GM18861 (cell line): Measurements from ENCODE around the gene SIAH1.
"Not testable (repeated sequence)": the region's sequence is repeated elsewhere in the genome, so short reads cannot be mapped to it uniquely, and the experiment has no call there.

Experiments used
- ATAC-seq: cut with Tn5 transposase; IDR thresholded peaks from one replicate; pipeline ENCODE4 v1.9.1; 2021; ENCODE audit not compliant: unreplicated experiment

Gene SIAH1

DNA sequence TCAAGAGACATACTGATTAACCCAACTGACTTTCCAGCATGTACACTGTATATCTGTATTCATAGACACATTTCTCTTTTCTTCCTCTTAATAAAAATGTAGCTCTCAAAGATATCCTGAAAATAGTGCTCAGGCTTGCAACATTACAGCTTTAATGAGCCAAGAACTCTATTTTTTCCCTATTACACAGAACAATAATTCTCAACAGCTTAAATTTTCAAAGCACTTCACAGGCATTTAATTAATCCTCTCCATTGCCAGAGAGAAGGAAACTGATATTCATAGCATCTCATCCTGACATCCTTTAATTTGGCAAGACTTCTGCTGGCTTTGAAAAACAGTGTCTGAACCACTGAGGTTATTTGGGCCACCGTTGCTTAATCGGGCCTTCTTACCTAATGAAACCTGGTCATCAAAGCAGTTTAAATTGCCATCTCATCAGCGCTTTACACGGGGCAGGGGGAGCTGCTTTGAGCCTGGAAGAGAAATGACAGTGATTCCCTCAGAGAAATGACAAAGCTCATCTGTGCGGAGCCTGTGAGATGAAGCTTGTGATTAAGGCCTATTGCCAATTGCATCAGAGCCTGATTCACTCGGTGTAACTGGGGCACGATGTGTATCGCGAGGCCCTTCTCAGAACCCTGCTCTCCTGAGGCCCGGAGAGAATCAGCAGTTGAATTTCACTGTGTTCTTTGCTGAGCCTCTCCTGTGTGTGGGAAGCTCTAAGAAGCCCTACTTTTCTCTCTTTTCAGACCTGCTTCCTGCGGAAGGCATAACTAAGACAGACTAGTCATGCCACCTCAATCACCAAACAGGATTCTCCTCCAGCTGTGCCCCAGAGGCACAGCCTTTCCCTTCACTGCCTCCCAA, 8.5 kb upstream of the SIAH1 start:
- ATAC-seq: no peak

DNA sequence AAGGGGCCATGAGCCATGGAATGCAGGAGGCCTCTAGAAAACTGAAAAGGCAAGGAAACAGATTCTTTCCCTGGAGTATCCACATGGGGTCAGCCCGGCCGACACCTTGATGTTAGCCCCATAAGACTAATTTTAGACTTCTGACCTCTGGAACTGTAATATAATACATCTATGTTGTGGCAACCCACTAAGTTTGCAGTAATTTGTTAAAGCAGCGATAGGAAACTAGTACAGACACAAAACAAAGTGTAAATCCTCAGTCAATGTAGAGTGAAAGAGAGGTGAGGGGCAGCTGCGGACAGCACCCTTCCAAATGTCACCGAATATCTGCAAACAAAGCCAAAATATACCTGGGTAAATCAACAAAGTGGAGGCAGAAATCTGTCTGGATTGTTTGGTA, 7.2 kb upstream of the SIAH1 start:
- ATAC-seq: no peak

DNA sequence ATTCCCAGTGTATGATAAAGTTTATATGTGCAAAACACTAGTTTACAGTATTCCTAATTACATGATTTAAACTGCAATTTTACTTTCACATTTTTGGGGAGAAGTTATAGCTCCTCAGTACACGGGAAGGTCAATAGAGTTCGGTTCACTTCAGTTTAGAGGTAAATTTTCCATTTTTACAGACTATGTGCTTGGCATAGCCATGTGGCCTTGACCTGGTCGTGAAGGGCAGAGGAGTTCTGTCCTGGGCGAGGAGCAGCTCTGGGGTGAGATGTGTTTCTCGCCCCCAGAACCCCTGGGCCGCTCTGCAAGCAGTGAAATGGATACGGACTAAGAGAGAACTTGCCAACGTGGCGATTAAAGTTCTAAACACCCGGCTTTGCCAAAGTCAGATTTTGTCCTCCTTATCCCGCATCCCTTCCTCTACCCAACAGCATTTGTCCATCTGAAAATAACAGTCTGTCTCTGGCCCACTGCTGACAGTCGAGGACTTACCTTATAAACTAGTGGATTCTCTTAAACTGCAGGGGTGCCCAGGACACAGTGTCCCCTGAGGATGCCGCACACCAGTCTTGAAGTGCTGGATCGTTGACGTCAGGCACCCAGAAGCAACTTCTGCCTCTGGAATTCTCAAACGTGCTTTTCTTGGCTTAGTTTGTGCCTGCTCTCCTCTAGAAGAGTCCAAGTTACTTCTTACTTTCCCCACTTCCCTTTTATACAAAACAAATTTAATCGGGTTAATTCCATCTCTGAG, 1.5 kb upstream of the SIAH1 start:
- no peak for ATAC-seq

DNA sequence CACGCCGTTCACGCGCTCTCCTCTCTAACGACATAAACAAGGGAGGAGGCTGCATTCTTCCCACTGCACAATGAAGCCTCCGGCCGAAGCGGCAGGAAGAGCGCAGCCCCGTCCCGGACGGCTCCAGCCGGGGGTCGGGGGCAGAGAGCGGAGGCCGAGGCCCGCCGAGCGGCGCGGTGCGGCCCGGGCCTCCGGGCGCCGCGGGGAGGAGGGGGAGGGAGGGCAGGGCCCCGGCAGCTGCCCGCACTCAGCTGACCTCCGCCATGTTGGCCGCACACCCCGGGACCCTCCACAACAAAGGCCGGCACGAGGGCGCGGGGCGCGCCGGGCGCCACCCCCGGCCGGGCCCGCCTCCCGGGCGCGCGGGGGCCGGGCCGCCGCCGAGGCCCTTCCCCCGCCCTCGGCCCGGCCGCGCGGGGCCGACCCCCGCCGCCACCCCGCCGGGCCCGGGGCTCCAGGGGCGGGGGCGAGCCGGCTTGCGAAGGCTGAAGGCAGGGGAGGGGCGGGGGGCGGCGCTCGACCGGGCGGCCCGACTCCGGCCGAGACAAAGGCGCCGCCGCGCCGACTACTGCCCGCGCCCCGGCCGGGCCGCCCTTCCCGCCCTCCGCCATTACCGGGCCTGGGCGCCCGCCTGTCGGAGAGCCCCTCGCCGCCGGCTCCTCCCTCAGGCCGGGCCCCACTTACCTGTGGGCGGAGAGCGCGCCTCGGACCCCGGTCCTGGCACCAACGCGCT, 527 bp downstream of the SIAH1 start:
- ATAC-seq: peak; percentile 36

DNA sequence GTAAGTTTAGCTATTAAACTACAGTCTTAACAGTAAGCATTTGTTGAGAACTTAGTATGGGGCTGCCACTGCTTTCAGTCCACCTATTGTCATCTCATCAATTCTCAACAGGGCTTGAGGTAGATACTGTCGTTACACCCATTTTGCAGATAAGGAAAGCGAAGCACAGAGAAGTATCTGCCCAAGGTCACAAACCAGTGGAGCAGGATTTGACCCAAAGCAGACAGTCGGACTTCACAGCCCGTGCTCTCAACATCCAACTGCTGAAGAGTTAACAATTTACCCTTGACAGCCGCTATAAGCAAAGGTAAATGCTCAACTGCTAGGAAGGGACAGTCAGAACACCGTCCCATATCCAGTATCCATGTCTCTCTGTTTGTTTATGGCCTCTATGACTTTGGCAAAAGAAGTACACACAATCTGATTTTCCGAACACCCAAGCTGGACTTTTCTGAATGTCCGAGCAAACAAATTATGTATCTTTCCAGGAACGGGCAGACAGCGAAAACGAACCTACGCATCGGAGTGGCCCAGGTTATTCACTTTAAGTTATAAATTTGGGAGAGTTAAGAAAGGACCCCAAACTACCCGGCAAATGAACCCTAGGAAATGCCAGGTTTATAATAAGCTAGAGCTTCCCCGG, 1.2 kb downstream of the SIAH1 start:
- no peak for ATAC-seq

DNA sequence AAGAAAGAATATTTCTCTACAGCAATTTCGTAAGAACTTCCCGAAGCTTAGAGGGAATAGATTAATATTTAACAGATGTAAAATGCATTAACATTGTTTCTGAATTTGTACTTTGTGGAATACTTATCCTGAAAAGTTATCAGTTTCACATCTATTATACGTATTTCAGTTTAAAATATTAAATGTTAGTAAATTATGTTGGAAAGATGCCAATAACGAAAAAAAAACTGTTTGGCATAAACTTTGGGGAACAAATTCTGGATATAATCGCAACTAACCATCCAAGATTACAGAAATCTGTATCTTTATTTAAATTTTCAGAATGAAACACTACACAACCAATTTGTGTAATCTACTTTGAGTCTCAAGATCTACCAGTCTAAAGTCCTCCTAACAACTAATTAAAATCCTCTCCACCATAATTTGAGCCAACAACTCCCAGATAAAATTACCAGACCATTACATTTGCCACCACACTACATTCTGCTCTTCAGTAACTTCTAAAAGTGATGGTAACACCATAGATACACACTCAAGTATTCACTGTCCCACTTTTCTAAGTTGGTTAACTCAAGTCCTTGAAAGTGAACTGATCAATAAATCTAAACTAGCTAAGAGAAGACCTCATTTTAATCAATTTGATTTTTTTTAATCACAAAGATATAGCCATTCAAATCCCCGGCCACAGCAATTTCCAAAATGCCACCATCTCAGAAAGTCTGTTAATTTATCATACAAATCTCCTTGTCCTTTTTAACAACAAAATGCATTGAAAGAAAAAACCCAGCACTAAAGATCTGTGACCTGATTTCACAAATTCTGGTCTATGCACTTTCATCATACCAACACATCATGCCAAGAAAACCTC, 2.0 kb downstream of the SIAH1 start:
- ATAC-seq: no peak

DNA sequence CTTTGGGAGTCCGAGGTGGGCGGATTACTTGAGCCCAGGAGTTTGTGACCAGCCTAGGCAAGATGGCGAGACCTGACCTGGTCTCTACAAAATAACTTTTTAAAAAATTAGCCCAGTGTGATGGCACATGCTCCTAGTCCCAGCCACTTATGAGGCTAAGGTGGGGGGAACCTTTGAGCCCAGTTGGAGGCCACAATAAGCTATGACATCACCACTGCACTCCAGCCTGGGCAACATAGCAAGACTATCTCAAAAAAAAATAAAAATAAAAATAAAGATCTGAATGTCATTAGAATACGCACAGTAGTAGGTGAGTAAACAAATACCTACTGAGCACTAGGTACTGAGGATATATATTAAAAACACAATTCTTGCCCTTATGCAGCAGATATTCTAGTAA, 3.1 kb downstream of the SIAH1 start:
- no peak for ATAC-seq

DNA sequence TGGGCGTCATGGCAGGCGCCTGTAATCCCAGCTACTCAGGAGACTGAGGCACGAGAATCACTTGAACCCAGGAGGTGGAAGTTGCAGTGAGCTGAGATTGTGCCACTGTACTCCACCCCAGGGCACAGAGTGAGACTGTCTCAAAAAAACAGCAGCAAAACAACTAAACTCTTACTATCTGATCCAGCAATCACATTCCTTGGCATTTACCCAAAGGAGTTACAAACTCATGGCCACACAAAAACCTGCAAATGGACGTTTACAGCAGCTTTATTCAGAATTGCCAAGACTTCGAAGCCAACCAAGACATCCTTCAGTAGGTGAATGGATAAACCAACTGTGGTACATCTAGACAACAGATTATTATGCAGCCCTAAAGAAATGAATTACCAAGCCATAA, 4.0 kb downstream of the SIAH1 start:
- no peak for ATAC-seq

DNA sequence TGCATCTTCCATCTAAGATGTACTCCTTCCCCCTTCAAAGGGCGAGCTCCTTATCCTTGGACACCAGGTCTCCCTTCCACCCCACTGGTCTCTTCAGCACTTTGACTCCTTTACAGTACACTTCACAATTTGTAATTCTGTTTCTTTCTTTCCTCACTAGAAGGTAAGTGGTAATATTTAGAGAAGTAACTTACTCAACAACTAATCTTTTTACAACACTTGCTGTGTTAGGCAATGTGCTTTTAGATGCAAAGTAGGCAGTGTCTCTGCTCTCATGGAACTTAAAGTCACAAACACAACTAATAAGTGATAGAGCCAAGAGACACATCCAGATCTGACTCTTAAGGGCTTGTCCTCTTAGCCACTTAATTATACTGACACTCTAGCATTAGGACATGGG, 6.4 kb downstream of the SIAH1 start:
- no peak for ATAC-seq

DNA sequence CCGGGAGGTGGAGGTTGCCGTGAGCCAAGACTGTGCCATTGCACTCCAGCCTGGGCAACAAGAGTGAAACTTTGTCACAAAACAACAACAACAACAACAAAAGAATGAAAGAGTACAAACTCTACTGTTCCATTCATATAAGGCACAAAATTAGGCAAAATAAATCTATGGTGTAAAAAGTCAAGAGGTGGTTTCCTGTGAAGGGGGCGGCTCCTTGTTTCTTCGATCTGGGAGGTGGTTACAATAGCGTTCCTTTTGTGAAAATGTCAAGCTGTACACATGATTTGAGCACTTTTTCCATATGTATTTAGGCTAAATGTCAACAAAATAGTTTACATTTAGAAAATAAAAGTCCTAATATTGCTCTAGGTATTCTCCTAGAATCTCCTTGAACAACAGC, 6.9 kb downstream of the SIAH1 start:
- ATAC-seq: no peak

DNA sequence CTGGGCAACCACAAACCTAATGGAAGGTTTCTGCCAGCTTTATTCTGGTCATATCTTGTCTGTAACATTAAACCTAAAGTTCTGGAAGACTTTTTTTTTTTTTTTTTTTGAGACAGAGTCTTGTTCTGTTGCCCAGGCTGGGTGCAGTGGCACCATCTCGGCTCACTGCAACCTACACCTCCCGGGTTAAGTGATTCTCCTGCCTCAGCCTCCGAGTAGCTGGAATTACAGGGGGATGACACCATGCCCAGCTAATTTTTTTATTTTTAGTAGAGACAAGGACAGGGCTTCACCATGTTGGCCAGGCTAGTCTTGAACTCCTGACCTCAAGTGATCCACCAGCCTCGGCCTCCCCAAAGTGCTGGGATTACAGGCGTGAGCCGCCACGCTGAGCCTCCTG, 7.9 kb downstream of the SIAH1 start:
- ATAC-seq: not testable (repeated sequence)

DNA sequence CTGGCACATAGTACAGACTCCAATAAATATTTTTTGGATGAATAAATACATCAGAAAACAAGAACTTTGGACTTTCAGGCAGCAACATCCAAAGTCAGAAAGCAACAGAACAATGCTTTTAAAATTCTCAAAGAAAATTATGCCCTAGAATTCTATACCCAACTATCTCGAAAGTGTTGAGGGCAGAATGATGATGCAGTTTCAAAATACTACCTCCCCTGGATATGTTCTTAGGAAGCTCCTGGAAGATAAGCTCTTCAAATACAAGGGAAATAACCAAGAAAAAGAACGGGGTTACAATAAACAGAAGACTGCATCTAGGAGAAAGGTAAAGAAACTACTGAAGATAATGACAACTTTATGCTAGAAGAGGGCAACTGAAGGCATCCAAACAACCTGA, 11.0 kb downstream of the SIAH1 start:
- no peak for ATAC-seq

DNA sequence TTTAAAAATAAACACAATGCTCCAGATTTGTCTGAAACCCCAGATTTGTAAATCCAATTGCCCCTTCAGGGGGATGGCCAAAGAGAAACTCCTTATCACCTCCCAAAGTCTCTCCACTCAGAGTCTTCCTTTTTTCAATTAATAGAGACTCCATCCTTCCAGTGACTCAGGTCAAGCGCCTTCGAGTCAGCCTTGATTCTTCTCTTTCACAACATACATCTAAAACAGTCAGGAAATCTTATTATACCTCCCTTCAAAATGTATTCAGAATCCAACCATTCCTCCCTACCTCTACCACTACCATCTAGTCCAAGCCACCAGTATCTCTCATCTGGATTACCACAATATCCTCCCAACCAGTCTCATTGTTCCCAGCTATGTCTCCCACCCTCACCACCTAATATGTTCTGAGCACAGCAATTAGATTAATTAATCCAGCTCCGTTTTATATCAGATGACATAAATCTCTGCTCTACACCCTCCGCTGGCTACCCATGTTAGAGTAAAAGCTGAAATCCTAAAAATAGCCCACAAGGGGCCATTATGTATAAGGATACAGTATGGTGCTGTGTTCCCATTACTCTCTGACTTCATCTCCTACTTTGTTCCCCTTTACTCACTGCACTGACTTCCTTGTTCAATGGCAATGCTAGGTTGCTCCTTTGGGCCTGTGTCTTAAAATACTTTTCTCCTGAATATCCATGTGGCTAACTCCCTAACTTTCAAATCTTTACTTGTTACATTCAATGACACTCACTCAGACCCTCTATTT, 11.8 kb downstream of the SIAH1 start:
- ATAC-seq: no peak

DNA sequence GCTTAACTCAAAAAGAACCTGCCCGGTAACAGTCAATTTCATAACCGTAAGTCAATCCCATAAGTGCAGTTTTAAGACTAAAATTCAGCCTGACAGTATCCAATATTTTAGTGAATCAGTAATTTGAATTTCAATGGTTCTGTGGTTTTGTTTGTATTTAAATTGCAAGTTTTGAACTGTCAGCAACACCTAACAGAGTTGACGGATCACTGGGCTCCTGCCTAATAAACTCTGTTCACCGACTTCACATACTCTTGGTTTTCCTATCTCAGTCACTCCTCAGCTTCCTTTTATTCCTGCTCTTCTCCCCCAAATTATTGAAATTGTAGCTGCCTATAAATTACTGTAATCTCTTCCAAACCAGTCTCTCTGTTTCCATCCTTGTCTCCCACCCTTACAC, 12.5 kb downstream of the SIAH1 start:
- no peak for ATAC-seq

DNA sequence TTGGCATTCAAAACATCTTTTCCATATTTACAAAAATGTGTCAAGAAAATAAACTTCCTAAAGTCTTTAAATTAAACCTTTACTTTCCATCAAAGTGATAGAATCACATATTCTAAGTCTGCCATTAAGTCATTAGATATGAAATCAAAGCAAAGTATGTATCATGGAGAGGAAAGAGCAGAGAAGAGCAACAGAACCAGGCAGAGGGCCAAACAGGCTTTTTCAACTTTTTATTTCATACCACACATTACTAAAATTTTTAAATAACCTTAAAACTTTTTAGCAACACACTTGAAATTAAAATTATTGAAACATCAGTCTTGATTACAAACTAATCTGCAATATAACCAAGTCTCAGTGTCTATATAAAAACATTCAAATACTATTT, 13.8 kb downstream of the SIAH1 start:
- no peak for ATAC-seq

DNA sequence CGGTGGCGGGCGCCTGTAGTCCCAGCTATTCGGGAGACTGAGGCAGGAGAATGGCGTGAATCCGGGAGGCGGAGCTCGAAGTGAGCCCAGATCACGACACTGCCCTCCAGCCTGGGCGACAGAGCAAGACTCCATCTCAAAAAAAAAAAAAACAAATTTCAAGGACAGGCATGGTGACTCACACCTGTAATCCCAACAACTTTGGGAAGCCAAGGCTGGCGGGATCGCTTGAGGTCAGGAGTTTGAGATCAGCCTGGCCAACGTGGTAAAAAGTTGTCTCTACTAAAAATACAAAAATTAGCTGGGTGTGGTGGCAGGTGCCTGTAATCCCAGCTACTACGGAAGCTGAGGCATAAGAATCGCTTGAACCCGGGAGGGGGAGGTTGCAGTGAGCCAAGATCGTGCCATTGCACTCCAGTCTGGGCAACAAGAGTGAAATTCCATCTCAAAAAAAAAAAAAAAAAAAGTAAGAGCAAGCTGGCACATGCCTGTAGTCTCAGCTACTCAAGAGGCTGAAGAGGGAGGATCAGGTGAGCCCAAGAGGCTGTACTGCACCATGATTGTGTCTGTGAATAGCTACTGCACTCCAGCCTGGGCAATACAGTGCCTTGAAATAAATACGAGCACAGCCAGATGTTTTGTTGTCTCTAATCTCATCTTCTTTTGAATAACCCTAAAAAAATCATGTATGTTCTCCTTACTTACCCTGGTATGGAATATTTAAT, 14.4 kb downstream of the SIAH1 start:
- ATAC-seq: not testable (repeated sequence)

DNA sequence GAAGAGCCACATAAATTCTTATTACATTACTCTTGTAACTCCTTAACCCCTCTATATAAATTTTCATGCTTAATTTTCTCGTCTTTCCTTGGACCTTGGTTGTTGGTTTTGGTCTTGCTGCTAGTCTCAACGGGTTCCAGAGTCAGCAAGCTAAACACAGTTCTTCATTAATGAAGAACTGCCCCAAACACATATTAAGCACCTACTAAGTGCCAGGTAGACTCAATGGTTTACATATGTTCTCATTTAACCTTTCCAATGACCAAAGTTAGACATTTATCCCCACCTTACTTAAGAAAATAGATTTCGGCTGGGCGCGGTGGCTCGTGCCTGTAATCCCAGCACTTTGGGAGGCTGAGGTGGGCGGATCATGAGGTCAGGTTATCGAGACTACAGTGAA, 15.0 kb downstream of the SIAH1 start:
- ATAC-seq: no peak

DNA sequence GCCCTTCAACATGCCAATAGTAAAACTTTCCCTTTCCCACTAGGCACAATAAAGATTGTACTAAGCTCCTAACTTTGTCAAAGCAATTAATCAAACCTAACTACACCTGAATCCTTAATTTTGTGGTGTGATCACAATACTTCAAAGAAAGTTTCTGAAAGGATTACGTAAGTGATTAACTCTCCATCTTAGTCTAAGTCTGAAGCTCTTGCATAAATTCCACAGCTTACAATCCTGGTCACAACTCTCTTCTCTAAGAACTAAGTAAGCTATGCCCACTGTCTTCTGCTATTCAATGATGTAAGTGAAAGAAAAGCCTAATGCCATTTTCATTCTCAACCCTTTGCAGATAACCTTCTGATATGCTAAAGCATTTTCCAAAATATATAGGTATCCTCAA, 15.4 kb downstream of the SIAH1 start:
- ATAC-seq: no peak
